Muscle of leg (tissue), 11 donors: ENCODE results near the gene SHF. TPM values are rescaled to one million over a fixed set of nuclear protein-coding genes. Genes with fewer than 3 reads are reported as not detected.

Experiments
- DNase-seq: peaks from one replicate; pipeline ENCODE4 v3.0.0; 2013
- H3K27ac ChIP-seq: one replicate; pipeline ENCODE4 v1.5.1; 2013; ENCODE audit warnings: mild to moderate bottlenecking, low read length, control low read depth
- H3K27me3 ChIP-seq: one replicate; pipeline ENCODE4 v1.6.1; 2013; ENCODE audit warnings: low read length; ENCODE audit not compliant: control insufficient read depth, insufficient read depth
- H3K36me3 ChIP-seq: one replicate; pipeline ENCODE4 v1.6.1; 2013; ENCODE audit warnings: low read length; ENCODE audit not compliant: control insufficient read depth, insufficient read depth
- H3K4me1 ChIP-seq: one replicate; pipeline ENCODE4 v1.6.1; 2013; ENCODE audit warnings: low read length; ENCODE audit not compliant: control insufficient read depth, insufficient read depth
- H3K4me3 ChIP-seq: one replicate; pipeline ENCODE4 v1.5.1; 2013; ENCODE audit warnings: low read length, control low read depth
- H3K9me3 ChIP-seq: replicated peaks from 2 replicates; pipeline ENCODE4 v1.6.1; 2013; ENCODE audit warnings: low read depth, low read length; ENCODE audit not compliant: control insufficient read depth
- WGBS: methylation state at CpG from one replicate; pipeline ENCODE4 v1.1.5; 2013; ENCODE audit warnings: missing lambda C conversion rate; ENCODE audit not compliant: insufficient coverage; 5-methylcytosine and 5-hydroxymethylcytosine counted together
- polyA plus RNA-seq, 8 donors: library from polyadenylated mRNA; unstranded; fragments of 120-200 nt; gene quantifications; one replicate each; pipeline versions ENCODE4 v1.2.1 to v1.2.3, GENCODE V29; 2013; ENCODE audit warnings: inconsistent platforms in 1 of 8, low replicate concordance in 1 of 8; ENCODE audit not compliant: insufficient read length in 8 of 8, insufficient read depth in 1 of 8
- total RNA-seq: library from RNA; stranded (reverse); fragments of 120-200 nt; gene quantifications from one replicate; pipeline ENCODE4 v1.2.4, GENCODE V29; 2013

Gene SHF
- total and polyA plus RNA-seq, 9 donors = 7.8 to 13.3 (median 9.3) TPM

- Histone ChIP-seq H3K4me1 (peaks cover 7% of the 10 kb centered on the region), H3K27ac (peak overlapping the region; percentile 98), H3K36me3 (no peaks in the 10 kb centered on the region), H3K9me3 (no peaks in the 10 kb centered on the region), H3K4me3 (peak overlapping the region; percentile 93), H3K27me3 (no peaks in the 10 kb centered on the region)
- peak; percentile 69 for DNase-seq
- under 1% methylated on average over 18 of the region's 25 CpGs for WGBS
Measured at GRCh38 chr15:45199136-45199810, 11.5 kb upstream of the SHF start.

GRCh38 chr15:45198337-45199135 is 10.8 kb upstream of the SHF start:
- Histone ChIP-seq H3K36me3 (no peaks in the 10 kb centered on the region), H3K27me3 (no peaks in the 10 kb centered on the region), H3K27ac (peak overlapping the region; percentile 98), H3K4me3 (peak overlapping the region; percentile 93), H3K9me3 (no peaks in the 10 kb centered on the region), H3K4me1 (peaks cover 7% of the 10 kb centered on the region)
- peak; percentile 99 for DNase-seq
- under 1% methylated on average over 25 of the region's 42 CpGs for WGBS

DNA sequence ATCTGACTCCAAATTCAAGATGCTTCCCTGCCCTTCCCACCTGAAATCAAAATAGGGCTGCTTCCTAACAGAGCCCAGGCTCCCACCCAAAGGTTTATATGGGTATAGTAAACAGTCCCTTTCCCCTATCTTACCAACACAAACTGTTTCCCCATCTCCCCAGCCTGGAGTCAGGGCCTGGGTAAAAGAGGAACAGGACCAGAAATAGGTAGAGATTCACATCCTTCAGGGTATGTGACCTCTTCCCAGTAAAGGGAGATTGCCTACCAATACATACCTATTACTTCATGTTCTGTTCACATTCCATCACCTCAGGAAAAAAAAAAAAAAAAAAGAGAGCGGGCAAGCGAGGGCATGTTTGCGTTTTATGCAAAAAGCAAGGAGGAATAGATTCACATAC is 9.7 kb upstream of the SHF start:
- peak overlapping the region; percentile 93 for H3K4me3 ChIP-seq
- no CpG with 5 or more reads among the region's 3 CpGs for WGBS
- DNase-seq = no peak
- H3K36me3 ChIP-seq = no peaks in the 10 kb centered on the region
- peaks cover 7% of the 10 kb centered on the region for H3K4me1 ChIP-seq
- no peak overlapping the region for H3K27ac ChIP-seq
- no peaks in the 10 kb centered on the region for H3K27me3 ChIP-seq
- no peaks in the 10 kb centered on the region for H3K9me3 ChIP-seq

DNA sequence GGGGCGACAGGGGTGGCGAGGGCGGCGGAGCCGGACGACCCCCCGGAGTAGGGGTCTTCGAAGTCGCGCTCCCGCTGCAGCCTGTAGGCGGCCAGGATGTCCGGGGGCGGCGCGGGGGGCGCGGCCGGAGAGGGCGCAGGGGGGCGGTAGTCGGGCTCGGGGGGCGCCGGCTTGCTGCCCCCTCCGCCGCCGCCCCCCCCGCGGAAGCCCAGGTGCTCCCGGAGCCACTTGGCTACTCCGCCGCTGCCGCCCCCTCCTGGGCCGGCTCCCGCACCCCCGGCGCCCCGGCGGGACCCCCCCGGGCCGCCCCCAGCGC is 230 bp downstream of the SHF start:
- peak overlapping the region; percentile 82 for H3K4me3 ChIP-seq
- H3K36me3 ChIP-seq = no peaks in the 10 kb centered on the region
- no peak overlapping the region for H3K27ac ChIP-seq
- 1% methylated on average over 34 of the region's 43 CpGs for WGBS
- peaks cover 5% of the 10 kb centered on the region for H3K27me3 ChIP-seq
- peaks cover 44% of the 10 kb centered on the region for H3K4me1 ChIP-seq
- H3K9me3 ChIP-seq = no peaks in the 10 kb centered on the region
- no peak for DNase-seq

DNA sequence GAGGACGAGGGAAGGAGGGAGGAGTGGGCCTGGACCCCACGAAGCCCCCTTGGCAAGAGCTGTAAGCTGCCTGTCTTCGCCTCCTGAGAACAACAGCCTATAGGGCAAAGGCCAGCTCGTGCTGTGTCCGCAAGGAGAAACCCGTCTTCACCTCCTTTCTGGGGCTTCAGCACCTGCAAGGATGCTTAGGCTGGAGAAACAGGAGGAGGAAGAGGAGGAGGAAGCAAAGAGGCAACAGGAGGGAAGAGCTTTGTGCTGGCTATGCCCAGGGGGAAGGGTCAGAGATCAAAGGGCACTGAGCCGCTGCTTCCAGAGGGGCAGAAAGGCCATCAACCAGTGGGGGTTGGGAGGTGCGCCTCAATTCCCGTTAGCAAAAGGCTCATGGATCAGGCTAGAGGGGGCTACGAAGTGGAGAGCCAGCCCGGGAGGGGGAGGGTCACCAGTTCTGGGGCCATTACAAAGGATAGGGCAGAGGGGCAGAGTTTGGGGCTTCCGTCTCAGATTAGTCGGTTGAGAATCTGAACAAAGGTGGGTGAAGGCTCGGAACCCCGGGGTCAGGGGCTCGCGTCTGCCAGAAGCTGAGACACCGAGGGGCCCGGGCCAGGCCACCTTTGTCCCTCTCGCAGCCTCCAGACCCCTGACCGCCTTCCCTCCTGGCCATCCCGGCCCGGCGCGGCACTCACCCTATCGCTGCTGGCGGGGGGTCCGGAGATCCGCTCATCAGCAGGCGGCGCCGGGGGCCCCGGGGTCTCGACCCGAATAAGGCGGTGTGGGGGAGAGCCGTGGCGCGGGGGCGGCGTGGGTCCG is 792 bp downstream of the SHF start:
- Histone ChIP-seq H3K4me1 (peaks cover 46% of the 10 kb centered on the region), H3K9me3 (no peaks in the 10 kb centered on the region), H3K36me3 (no peaks in the 10 kb centered on the region), H3K4me3 (peak overlapping the region; percentile 82), H3K27me3 (peaks cover 5% of the 10 kb centered on the region), H3K27ac (peak overlapping the region; percentile 72)
- DNase-seq = no peak
- WGBS = 10% methylated on average over 34 of the region's 42 CpGs

DNA sequence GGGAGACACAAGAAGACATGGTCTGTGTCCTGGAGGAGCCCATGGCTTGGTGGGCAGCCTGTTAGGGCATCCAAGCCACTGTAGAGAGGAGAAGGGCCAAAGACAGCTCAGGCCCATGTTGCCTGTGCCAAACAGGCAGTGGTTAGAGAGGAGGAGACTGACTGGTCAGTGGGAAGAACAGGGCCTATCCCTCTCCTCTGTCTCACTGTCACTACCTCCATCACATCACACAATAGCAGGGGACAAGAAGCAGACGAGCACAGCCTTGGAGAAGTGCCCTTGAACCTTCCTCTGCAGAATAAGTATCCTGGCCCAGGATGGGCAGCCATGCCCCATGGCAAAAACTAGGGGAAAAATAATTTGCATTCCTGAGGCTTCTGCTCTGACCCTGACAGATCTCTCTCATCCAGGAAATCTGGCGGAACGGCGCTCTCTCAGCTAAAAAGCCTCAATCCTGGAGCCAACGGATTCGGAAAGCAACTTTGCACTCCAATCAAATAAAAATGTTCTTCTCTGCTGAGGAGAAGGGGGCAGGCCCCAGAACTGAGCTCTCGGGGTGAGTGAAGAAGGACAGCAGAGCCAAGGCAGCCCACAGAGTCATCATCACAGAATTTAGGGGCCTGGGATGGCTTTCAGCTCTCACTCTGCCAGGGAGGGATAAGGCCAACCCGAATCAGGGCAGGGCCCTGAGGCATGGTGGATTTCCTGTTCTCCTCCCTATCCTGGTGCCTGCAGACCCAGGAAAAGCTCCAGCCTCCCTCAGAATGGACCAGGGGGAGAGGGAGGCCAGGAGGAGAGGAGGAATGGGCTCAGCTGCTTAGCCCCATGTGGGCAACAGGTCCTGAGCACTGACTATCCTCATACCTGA is 1.6 kb downstream of the SHF start:
- peaks cover 5% of the 10 kb centered on the region for H3K27me3 ChIP-seq
- no peaks in the 10 kb centered on the region for H3K36me3 ChIP-seq
- peak overlapping the region; percentile 72 for H3K27ac ChIP-seq
- no peaks in the 10 kb centered on the region for H3K9me3 ChIP-seq
- WGBS = 23% methylated on average over 2 of the region's 8 CpGs
- DNase-seq = no peak
- peak overlapping the region; percentile 82 for H3K4me3 ChIP-seq
- peaks cover 49% of the 10 kb centered on the region for H3K4me1 ChIP-seq

DNA sequence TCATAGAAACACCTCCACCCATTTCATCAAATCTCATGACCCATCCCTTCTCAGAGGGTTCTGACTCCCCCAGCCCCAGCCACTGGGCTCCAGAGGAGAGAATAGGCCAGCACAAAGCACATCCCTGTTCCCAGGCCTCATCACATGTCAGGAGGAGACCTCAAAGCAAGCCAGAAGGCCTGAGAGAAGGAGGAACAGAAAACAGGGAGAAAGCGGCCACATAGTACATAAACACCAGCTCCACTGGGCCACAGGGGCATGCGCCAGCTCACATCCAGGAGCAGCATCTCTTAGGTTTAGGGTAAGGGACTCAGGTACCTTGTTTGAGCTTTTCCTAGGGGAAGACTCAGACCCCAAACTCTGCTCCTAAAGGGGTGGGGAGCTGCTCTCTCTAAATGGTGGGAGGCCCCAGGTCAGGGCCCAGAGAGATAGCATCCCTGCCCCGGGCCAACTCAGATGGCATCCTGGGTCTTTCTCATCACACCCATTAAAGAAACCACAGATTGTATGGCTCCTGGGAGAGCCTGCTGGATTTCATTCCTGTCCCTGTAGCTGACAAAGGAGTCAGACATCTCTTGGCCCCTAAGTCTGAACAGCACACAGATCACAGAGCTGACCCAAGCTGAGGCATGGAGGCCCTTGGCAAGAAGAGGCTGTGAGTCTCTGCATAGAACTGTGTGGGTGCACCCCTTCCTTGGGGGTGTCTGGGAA is 2.5 kb downstream of the SHF start:
- Histone ChIP-seq H3K9me3 (no peaks in the 10 kb centered on the region), H3K27ac (no peak overlapping the region), H3K36me3 (no peaks in the 10 kb centered on the region), H3K4me3 (no peak overlapping the region), H3K4me1 (peaks cover 49% of the 10 kb centered on the region), H3K27me3 (peaks cover 5% of the 10 kb centered on the region)
- WGBS = 80% methylated on average over 1 of the region's 3 CpGs
- no peak for DNase-seq

DNA sequence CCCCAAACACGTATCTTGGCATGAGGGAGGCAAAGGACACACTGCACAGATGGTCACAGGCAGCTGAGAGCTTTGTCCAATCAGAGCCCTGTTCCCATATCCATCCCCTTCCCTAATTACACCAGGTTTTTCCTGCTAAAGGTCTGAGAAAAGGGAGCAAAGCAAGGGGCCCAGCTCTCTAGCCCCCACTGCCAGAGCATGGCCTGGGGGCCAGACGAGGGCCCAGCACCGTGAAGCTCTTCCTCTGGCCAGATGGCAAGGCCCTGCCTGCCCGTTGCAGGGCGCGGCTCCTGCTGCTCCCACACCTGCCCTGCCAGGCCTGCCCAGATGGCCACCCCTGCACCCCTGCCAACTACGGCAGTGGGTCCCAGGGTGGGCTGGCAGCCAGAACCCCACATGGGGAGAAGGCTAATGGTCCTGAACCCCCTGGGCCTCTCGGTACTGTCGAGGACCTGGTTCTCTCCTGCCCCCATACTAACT is 3.2 kb downstream of the SHF start:
- Histone ChIP-seq H3K27ac (no peak overlapping the region), H3K9me3 (no peaks in the 10 kb centered on the region), H3K4me1 (peaks cover 54% of the 10 kb centered on the region), H3K36me3 (no peaks in the 10 kb centered on the region), H3K4me3 (no peak overlapping the region), H3K27me3 (peaks cover 5% of the 10 kb centered on the region)
- WGBS = 71% methylated on average over 8 of the region's 9 CpGs
- DNase-seq = no peak

DNA sequence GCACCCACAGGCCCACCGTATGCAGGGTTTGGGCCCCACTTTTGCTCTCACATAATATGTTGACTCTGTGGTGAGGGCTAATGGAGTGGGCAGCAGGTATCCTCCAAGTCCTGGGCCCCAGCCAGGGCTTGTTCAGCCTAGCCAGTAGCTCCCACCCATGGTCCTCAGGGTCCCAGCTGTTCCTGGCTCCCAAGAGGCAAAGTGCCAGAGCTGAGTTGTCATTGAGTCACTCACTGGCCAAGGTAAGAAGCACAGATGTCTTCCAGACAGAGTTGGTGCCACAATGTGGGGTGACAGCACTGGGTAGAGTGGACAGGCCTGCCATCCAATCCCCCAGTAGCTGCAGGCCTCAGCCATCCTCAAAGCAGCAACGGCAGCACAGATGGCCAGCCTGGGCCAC is 4.3 kb downstream of the SHF start:
- peaks cover 3% of the 10 kb centered on the region for H3K27me3 ChIP-seq
- no peak for DNase-seq
- no peak overlapping the region for H3K27ac ChIP-seq
- H3K4me1 ChIP-seq = peaks cover 52% of the 10 kb centered on the region
- no CpG with 5 or more reads among the region's 2 CpGs for WGBS
- no peak overlapping the region for H3K4me3 ChIP-seq
- no peaks in the 10 kb centered on the region for H3K9me3 ChIP-seq
- no peaks in the 10 kb centered on the region for H3K36me3 ChIP-seq
